Measurements from ENCODE around the gene DNAAF5.
"Not testable (repeated sequence)": the region's sequence is repeated elsewhere in the genome, so short reads cannot be mapped to it uniquely, and the experiment has no call there.

The DNAAF5 gene

DNA sequence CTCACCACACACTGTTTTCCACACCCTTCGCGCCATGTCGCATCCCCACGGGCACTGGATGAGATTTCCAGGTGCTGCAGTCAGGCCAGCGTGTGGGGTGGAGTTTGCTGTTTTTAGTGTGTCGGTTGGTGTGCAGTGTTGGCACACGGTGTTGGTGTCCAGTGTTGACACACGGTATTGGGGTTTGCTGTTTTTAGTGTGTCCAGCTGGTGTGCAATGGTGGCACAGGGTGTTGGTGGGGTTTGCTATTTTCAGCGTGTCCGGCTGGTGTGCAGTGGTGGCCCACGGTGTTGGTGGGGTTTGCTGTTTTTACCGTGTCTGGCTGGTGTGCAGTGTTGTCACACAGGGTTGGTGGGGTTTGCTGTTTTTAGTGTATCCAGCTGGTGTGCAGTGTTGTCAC is 20.7 kb downstream of the DNAAF5 start:
- no peak for DNase-seq (ENCODE audit: low read depth)

DNA sequence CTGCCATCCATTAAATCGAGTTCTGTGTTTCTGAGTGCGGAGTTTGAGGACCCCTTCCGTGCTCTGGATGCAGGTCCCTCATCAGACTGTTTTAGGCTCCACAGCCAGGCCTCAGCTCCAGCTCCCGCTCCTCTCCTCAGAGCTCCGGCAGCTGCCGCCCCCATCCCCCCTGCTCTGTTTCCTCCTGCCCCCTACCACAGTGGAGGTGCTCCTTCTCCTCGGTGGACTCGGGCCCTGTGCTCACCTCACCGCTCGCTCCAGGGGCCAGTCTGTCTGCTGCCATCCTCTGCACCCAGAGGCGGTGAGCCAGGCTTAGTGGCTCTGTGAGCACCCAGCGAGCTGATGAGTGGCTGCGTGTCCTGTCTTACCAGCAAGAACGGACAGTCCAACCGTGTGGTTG is 21.9 kb downstream of the DNAAF5 start:
- no peak for DNase-seq (ENCODE audit: low read depth)

DNA sequence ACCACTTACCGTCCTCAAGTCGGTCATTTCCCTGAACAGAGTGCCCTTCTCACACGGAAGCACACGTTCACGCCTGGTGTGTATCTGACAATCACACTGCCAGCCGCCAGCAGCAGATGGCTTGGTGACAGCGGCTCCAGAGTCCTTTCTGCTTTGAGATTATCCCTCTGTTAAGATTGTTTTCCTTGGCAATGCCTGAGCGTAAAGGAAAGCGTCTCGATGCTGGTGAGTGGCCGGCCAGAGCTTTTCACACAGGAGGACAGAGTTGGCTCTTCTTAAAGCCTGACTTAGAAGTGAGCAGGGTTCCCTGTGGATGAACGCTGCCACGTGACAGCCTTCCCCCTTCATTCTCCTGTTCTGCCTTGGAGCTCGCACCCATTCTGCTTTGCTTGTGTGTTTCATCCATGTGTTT is 22.6 kb downstream of the DNAAF5 start:
- no peak for DNase-seq (ENCODE audit: low read depth)

DNA sequence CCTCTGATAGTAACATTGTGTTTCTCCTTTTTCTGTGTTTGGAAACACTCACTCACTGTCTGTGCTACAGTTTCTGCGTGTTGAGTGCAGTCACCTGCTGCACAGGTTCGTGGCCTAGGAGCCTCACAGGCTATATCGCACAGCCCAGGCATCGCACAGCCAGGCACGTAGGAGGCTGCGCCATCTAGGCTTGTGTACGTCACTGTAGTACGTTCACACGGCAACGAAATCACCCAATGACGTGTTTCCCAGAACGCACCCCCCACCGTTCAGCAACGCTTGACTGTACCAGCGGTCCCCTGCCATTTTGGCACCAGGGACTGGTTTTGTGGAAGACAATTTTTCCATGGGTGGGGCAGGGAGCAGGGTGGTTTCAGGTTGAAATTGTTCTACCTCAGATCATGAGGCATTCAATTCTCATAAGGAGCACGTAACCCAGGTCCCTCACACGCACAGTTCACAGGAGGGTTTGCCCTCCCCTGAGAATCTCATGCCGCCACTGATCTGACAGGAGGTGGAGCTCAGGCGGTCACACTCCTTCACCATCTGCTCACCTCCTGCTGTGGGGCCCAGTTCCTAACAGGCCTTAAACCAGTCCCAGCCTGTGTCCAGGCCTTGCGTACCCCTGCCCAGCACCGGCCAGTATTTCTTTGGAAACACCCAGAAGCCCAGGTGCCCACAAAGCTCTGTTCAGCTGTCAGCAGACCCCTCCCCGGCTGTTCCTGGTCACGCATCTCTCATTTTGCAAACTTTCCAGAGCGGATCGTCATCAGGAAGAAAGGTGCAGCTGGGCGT is 23.8 kb downstream of the DNAAF5 start:
- no peak for DNase-seq (ENCODE audit: low read depth)

DNA sequence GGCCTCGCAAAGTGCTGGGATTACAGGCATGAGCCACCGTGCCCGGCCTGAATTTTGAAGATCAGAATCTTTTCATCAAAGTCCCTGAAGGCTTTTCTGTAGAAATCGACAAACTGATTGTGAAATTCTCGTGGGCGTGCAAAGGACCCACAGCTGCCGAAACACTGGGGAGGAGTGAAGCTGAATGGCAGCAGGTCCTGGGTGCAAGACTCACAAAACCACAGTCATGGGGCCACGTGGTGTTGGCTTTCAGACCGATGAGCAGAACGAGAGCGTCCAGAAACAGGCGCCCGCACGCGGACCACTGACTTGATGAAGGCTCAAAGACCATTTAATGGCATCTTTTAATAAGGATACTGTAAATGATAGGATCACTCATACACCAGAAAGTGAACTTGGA is 25.3 kb downstream of the DNAAF5 start:
- no peak for DNase-seq (ENCODE audit: low read depth)

DNA sequence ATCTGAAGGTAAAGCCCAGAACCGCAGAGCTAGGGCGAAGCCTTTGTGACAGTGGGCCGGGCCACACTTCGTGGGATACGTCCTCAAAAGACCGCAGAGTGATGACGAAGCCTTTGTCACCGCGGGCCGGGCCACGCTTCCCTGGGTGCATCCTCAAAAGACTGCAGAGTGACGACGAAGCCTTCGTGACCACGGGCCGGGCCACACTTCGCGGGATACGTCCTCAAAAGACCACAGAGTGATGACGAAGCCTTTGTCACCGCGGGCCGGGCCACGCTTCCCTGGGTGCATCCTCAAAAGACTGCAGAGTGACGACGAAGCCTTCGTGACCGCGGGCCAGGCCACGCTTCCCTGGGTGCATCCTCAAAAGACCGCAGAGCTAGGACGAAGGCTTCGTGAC is 25.8 kb downstream of the DNAAF5 start:
- DNase-seq (ENCODE audit: low read depth): not testable (repeated sequence)

DNA sequence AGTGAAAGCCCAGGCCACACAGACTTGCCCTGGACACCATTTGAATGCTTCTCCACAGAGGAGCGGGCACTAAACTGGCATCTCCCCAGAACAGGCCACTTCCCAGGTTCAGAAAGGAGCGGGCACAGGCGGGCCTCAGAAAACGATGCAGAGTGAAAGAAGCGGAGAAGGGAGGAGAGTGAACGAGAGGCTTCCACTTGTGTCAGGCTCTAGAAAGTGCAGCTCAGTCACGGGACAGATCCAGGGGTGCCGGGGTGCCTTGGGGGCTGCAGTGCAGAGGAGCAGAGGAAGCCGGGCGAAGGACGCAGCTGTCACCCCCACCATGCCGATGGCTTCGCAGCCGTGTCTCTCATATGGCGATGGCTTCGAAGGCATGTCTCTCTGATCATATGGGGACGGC is 26.7 kb downstream of the DNAAF5 start:
- DNase-seq (ENCODE audit: low read depth): no peak

DNA sequence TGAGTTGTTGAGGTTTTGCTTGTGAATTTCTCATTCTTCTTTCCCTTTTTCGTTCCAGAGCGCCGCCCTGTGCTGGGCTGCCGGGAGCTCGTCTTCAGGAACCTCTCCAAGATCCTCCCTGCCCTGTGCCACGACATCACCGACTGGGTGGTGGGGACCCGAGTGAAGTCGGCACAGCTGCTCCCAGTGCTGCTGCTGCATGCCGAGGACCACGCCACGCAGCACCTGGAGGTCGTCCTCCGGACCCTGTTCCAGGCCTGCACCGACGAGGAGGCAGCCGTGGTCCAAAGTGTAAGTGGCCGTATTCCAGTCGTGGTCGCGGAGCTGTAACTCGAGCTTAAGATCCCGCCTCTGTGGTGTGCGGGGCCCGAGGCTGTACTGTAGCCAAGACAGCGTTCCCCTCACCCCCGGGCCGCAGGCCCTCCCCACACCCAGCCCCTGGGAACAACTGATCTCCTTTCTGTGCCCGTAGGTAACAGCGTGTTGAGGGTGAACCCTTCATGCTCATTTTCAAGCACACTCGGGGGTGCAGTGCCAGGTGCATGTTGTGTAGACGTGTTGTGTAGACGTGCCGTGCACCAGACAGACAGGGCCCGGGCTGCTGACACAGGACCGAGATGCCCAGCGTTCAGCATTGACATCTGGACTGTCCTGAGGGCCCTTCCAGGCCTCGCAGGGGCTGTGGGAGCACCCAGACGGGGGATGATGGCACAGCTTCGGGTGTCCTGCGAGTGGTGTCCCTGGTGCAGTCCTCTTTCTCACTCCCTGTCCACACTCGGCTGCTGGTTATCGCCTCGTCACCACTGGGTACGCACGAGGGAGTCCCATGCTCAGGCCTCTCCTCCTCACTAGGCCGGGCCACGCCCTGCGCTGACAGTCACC is 28.3 kb downstream of the DNAAF5 start:
- DNase-seq (ENCODE audit: low read depth): no peak

DNA sequence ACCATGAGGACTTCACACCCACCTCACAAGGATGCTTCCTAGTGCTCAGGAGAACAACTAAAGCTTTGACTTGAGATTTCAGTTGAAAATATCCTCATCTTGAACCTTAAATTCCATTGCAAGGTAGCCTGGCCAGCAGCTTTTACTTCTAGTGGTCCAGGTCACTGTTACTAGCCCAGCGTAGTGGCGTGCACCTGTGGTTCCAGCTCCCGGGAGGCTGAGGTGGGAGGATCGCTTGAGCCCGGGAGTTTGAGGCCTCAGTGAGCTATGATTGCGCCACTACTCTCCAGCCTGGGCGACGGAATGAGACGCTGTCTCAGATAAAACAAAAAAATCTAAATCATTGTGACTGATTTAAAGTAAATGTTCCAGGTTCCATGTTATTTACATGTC is 28.9 kb downstream of the DNAAF5 start:
- DNase-seq (ENCODE audit: low read depth): no peak

DNA sequence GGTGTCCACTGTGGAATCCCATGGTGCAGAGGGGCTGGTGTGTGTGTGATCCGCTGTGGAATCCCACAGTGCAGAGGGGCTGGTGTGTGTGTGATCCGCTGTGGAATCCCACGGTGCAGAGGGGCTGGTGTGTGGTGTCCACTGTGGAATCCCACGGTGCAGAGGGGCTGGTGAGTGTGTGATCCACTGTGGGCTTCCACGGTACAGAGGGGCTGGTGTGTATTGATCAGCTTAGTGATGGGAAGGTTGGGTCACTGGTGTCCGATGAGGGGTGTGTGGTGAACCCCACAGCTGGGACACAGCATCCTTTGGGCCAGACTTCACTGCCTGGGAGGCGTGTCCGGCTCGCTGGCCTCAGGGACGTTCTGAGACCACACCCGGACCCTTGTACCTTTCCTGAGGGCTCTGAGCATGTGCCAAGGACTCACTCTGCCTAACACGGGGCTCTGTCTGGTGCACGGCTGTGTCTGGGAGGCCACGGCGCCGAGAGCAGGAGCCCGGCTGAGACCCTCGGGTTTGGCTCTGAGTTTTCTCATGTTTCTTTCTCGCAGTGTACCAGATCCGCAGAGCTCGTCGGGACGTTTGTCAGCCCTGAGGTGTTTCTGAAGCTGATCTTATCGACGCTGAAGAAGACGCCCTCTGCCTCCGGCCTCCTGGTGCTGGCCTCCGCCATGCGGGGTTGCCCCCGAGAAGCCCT is 29.9 kb downstream of the DNAAF5 start:
- no peak for DNase-seq (ENCODE audit: low read depth)

DNA sequence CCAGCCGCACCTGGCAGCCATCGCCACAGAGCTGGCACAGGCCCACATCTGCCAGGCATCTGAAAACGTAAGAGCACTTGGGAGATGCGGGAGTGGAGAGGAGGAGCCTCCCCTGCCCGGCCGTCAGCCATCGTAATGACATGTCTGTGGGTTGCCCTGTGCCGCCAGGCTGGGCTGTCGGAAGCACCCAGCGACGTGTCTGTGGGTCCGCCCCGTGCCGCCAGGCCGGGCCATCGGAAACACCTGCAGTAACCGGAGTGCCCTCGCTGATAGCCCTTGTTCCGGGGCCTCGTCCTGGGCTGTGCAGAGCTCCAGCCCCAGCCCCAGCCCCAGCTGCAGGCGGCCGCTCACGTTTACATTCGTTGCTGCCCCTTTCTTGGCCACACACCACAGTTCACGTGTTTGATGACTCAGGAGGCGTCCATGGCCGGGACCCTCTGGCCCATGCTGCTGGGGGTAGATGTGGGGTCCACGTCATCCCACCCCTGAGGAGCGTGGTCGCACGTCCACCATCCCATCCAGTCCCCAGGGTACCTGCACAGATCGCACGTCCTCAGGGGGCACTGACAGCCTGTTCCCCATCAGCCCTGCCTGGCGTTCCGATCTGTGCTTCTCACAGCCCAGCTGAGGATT is 30.5 kb downstream of the DNAAF5 start:
- DNase-seq (ENCODE audit: low read depth): no peak

DNA sequence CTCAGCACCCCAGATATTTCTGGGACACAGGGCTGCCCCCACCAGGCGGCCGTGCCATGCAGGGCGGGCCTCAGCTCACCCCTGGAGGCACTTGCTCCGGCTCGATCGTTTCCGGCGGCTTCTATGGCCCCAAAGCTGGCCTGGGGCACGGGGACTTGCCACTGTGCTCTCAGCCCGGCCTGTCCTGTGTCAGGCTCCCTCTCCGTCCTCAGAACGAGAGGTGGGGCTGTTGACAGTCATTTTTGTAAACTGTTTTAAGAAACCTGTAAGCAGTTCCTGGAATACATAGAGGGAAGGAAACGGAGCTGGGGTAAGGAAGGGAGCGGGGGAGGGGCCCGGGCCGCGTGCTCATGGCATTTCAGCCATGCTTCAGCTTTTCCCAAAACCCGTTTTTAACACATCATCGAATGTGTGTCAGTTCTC is 31.3 kb downstream of the DNAAF5 start:
- DNase-seq (ENCODE audit: low read depth): no peak

DNA sequence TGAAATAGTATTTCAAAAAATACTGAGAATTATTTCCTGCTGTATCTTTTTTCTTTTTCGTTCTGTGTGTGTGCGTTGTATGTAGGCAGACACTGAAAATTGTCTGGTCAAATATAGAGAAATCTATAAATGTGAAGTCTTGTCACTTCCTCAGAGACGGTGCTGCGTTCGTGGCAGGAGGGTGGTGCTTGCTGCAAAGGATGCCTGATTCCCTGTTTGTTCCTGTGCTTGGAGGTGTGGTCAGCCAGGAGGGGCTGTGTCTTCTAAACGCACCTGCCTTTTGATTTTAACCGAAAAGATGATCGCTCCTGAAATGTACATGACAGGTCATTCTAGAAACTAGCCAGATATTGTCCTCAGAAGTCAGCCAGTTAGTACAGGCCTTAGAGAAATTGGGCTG is 33.1 kb downstream of the DNAAF5 start:
- no peak for DNase-seq (ENCODE audit: low read depth)

DNA sequence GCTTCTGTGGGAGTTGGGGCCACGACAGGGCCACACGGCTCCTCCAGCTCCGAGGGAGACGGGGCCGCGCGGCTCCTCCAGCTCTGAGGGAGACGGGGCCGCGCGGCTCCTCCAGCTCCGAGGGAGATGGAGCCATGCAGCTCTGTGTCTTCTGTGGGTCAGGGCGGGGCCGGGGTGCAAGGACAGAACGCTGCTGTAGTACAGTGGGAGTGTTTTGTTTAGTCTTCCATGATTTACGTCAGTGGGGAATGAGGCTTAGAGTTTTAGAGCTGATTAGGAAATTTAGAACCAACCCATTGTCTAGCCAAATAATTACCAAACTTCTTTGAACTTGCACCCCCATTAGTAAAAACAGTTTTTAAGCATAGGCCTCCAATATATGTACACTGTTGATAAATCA is 33.5 kb downstream of the DNAAF5 start:
- no peak for DNase-seq (ENCODE audit: low read depth)

DNA sequence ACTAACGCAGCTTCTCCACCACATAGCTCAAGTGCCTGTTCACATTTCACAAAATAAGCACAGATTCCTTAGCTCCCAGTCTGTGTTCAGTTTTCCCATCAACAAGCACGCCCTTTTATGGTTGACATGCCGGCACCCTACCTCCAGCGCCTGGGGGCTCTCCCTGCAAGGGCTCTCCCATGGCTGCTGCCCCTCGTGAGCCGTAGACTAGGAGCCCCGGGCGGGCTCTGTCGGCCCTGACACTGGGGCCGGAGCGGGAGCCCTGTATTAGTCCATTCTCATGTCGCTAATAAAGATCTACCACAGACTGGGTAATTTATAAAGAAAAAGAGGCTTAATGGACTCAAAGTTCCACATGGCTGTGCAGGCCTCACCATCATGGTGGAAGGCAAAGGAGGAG is 34.6 kb downstream of the DNAAF5 start:
- DNase-seq (ENCODE audit: low read depth): no peak

DNA sequence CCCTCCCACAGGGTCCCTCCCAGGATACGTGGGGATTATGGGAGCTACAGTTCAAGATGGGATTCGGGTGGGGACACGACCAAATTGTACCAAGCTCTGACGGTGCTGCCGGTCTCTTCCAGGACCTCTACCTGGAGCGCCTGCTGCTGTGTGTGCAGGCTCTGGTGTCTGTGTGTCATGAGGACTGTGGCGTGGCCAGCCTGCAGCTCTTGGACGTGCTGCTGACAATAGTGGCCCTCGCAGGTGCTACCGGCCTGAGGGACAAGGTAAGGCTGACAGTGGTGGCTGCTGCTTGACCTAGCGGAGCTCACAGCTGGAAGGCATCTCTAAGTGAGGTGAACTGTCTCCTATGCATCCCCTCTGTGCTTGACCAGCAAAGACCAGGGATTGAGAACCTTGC is 35.1 kb downstream of the DNAAF5 start:
- DNase-seq (ENCODE audit: low read depth): no peak

DNA sequence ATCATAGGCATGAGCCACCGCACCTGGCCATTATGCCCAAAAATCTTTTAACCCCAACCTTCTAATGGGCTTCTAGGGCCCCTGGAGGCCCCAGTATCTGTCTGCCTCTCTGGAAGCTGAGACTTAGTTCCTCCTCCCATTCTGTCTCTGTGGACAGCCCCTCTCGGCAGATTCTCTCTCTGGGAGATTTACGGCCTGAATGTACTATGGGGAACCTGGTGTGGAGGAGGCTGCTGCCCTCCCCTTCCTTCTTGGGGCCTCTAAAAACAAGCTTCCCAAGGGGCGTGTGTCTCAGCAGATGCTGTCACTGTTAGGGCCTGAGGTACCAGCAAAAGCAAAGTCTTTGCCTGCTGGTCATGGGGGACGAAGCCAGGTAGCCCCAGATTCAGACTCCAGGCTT is 36.4 kb downstream of the DNAAF5 start:
- no peak for DNase-seq (ENCODE audit: low read depth)

DNA sequence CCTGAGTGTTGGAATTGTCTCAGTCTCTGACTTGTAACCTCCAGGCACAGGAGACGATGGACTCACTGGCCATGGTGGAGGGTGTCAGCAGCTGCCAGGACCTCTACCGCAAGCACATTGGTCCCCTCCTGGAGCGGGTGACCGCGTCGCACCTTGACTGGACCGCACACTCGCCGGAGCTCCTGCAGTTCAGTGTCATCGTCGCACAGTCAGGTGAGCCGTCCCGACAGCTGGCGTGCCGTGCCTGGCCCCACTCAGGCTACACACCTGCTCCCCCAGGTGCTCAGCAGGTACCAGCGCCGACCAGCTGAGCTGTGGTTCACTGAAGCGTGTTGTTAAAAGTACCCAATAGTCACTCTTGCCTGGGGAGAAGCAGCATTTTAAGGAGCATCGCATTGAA is 37.3 kb downstream of the DNAAF5 start:
- no peak for DNase-seq (ENCODE audit: low read depth)

DNA sequence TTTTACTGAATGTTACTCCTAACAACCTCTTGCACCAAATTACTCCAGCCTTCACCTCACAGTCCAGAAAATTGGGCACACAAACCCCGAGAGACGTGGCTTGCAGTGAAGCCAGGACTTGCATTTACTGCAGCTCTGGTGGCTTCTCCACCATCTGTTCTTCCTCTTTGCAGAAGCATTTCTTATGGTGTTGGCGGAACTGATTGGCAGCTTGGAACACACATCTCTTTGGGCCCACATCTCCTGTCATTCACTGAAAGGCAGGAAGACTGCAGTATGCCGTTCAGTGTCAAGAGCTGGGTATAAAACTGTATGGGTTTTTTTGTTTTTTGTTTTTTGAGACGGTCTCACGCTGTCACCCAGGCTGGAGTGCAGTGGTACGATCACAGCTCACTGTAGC is 38.9 kb downstream of the DNAAF5 start:
- no peak for DNase-seq (ENCODE audit: low read depth)

DNA sequence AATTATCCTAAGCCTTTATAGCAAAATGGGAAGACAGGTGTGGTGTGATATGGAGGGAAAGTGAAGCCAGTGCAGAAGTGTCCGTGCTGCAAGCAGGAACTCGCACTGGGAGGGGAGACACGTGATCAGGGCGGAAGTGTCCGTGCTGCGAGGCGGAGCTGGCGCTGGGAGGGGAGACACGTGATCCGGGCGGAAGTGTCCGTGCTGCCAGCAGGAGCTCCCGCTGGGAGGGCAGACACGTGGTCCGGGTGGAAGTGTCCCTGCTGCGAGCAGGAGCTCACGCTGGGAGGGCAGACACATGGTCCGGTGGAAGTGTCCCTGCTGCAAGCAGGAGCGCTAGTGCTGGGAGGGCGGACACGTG is 41.1 kb downstream of the DNAAF5 start:
- no peak for DNase-seq (ENCODE audit: low read depth)

DNA sequence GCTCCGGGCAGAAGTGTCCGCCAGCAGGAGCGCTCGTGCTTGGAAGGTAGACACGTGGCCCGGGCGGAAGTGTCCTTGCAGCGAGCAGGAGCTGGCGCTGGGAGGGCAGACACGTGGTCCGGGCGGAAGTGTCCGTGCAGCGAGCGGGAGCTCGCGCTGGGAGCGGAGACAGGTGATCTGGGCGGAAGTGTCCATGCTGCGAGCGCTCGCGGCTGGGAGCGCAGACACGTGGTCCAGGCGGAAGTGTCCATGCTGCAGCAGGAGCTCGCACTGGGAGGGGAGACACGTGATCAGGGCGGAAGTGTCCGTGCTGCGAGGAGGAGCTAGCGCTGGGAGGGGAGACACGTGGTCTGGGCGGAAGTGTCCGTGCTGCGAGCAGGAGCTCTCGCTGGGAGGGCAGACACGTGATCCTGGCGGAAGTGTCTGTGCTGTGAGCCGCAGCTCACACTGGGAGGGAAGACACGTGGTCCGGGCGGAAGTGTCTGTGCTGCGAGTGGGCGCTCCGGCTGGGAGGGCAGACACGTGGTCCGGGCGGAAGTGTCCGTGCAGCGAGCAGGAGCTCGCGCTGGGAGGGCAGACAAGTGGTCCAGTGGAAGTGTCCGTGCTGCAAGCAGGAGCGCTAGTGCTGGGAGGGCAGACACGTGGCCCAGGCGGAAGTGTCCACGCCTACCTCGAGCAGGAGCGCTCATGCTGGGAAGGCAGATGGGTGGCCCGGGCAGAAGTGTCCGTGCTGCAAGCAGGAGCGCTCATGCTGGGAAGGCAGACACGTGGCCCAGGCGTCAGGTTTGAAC is 41.6 kb downstream of the DNAAF5 start:
- no peak for DNase-seq (ENCODE audit: low read depth)
